ENCODE results near the gene CEP192.

CEP192 gene

DNA sequence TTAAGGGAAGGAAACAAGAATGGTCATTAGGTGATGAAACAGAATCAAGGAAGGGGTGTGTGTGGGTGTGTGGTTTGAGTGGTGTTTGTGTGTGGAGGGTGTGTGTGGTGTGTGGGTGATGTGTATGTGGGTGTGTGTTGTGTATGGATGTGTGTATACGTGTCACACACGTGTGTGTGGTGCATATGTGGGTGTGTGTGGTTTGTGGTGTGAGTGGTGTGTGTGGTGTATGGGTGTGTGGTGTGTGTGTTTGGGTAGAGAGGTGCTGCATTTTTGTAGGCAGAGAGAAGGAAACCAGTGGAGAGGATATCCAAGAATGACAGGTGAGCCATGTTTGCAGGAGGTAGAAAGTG, 1.1 kb upstream of the CEP192 start (continued):
- TF ChIP-seq HOXD13 (CRISPR knock-in tag; IDR thresholded peaks at IDR 0.05; ENCODE audit: borderline replicate concordance) (no peak), ZBTB48 (tag by site-specific recombination; IDR thresholded peaks at IDR 0.05) (peak; percentile 20; the same call in 1 of the 2 replicates), YY2 (tag by site-specific recombination; IDR thresholded peaks at IDR 0.05) (peak; percentile 78), GLI2 (tag by site-specific recombination; IDR thresholded peaks at IDR 0.05; ENCODE audit: borderline replicate concordance, low read depth) (no peak), ZNF184 (tag by site-specific recombination; IDR thresholded peaks at IDR 0.05) (no peak), ZNF623 (tag by site-specific recombination; IDR thresholded peaks at IDR 0.05) (no peak), WT1 (tag by site-specific recombination; IDR thresholded peaks at IDR 0.05) (no peak), ZSCAN23 (tag by site-specific recombination; IDR thresholded peaks at IDR 0.05) (no peak; the same call in 1 of the 2 replicates), ZBTB21 (tag by site-specific recombination; IDR thresholded peaks at IDR 0.05) (no peak), ZFP69B (tag by site-specific recombination; IDR thresholded peaks at IDR 0.05) (no peak)
- TF ChIP-seq, protein P1, sequence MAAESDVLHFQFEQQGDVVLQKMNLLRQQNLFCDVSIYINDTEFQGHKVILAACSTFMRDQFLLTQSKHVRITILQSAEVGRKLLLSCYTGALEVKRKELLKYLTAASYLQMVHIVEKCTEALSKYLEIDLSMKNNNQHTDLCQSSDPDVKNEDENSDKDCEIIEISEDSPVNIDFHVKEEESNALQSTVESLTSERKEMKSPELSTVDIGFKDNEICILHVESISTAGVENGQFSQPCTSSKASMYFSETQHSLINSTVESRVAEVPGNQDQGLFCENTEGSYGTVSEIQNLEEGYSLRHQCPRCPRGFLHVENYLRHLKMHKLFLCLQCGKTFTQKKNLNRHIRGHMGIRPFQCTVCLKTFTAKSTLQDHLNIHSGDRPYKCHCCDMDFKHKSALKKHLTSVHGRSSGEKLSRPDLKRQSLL (tag by site-specific recombination; IDR thresholded peaks at IDR 0.05) = no peak
- TF ChIP-seq, protein P2, sequence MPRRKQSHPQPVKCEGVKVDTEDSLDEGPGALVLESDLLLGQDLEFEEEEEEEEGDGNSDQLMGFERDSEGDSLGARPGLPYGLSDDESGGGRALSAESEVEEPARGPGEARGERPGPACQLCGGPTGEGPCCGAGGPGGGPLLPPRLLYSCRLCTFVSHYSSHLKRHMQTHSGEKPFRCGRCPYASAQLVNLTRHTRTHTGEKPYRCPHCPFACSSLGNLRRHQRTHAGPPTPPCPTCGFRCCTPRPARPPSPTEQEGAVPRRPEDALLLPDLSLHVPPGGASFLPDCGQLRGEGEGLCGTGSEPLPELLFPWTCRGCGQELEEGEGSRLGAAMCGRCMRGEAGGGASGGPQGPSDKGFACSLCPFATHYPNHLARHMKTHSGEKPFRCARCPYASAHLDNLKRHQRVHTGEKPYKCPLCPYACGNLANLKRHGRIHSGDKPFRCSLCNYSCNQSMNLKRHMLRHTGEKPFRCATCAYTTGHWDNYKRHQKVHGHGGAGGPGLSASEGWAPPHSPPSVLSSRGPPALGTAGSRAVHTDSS (tag by site-specific recombination; IDR thresholded peaks at IDR 0.05) = no peak
- TF ChIP-seq, protein P3, sequence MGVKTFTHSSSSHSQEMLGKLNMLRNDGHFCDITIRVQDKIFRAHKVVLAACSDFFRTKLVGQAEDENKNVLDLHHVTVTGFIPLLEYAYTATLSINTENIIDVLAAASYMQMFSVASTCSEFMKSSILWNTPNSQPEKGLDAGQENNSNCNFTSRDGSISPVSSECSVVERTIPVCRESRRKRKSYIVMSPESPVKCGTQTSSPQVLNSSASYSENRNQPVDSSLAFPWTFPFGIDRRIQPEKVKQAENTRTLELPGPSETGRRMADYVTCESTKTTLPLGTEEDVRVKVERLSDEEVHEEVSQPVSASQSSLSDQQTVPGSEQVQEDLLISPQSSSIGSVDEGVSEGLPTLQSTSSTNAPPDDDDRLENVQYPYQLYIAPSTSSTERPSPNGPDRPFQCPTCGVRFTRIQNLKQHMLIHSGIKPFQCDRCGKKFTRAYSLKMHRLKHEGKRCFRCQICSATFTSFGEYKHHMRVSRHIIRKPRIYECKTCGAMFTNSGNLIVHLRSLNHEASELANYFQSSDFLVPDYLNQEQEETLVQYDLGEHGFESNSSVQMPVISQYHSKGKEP (tag by site-specific recombination; IDR thresholded peaks at IDR 0.05) = no peak
- TF ChIP-seq, protein P4, sequence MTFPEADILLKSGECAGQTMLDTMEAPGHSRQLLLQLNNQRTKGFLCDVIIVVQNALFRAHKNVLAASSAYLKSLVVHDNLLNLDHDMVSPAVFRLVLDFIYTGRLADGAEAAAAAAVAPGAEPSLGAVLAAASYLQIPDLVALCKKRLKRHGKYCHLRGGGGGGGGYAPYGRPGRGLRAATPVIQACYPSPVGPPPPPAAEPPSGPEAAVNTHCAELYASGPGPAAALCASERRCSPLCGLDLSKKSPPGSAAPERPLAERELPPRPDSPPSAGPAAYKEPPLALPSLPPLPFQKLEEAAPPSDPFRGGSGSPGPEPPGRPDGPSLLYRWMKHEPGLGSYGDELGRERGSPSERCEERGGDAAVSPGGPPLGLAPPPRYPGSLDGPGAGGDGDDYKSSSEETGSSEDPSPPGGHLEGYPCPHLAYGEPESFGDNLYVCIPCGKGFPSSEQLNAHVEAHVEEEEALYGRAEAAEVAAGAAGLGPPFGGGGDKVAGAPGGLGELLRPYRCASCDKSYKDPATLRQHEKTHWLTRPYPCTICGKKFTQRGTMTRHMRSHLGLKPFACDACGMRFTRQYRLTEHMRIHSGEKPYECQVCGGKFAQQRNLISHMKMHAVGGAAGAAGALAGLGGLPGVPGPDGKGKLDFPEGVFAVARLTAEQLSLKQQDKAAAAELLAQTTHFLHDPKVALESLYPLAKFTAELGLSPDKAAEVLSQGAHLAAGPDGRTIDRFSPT (tag by site-specific recombination; IDR thresholded peaks at IDR 0.05) = no peak
- TF ChIP-seq, protein P5, sequence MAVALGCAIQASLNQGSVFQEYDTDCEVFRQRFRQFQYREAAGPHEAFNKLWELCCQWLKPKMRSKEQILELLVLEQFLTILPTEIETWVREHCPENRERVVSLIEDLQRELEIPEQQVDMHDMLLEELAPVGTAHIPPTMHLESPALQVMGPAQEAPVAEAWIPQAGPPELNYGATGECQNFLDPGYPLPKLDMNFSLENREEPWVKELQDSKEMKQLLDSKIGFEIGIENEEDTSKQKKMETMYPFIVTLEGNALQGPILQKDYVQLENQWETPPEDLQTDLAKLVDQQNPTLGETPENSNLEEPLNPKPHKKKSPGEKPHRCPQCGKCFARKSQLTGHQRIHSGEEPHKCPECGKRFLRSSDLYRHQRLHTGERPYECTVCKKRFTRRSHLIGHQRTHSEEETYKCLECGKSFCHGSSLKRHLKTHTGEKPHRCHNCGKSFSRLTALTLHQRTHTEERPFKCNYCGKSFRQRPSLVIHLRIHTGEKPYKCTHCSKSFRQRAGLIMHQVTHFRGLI (tag by site-specific recombination; IDR thresholded peaks at IDR 0.05) = no peak
- TF ChIP-seq, protein P6, sequence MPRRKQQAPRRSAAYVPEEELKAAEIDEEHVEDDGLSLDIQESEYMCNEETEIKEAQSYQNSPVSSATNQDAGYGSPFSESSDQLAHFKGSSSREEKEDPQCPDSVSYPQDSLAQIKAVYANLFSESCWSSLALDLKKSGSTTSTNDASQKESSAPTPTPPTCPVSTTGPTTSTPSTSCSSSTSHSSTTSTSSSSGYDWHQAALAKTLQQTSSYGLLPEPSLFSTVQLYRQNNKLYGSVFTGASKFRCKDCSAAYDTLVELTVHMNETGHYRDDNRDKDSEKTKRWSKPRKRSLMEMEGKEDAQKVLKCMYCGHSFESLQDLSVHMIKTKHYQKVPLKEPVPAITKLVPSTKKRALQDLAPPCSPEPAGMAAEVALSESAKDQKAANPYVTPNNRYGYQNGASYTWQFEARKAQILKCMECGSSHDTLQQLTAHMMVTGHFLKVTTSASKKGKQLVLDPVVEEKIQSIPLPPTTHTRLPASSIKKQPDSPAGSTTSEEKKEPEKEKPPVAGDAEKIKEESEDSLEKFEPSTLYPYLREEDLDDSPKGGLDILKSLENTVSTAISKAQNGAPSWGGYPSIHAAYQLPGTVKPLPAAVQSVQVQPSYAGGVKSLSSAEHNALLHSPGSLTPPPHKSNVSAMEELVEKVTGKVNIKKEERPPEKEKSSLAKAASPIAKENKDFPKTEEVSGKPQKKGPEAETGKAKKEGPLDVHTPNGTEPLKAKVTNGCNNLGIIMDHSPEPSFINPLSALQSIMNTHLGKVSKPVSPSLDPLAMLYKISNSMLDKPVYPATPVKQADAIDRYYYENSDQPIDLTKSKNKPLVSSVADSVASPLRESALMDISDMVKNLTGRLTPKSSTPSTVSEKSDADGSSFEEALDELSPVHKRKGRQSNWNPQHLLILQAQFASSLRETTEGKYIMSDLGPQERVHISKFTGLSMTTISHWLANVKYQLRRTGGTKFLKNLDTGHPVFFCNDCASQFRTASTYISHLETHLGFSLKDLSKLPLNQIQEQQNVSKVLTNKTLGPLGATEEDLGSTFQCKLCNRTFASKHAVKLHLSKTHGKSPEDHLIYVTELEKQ (tag by site-specific recombination; IDR thresholded peaks at IDR 0.05; ENCODE audit: borderline replicate concordance) = no peak
